ENCODE data around the gene RFX3. TPM values are rescaled to one million over a fixed set of nuclear protein-coding genes. Genes with fewer than 3 reads are reported as not detected.

The RFX3 gene
- total RNA-seq, 4 donors from 2014 or later, result 4.0 to 8.2 (median 5.6) TPM

- intact Hi-C loops (cut with DNase I; ENCODE audit: low total_unique reads), result no loop called here
- TF ChIP-seq POLR2A (IDR thresholded peaks at IDR 0.05) (no peak), CTCF (IDR thresholded peaks at IDR 0.05) (no peak)
- WGBS, 2 donors, result 93 to 94% methylated on average over 3 of the region's 3 CpGs
- no peak for DNase-seq (ENCODE audit: low spot score in 2 of 2)
- H3K4me3 ChIP-seq (ENCODE audit: low read depth, poor library complexity, severe bottlenecking), result no peak overlapping the region
Measured at GRCh38 chr9:3246241-3246640, 279.6 kb downstream of the RFX3 start.

- intact Hi-C loops (cut with DNase I; ENCODE audit: low total_unique reads), result no loop called here
- H3K4me3 ChIP-seq (ENCODE audit: low read depth, poor library complexity, severe bottlenecking), result no peak overlapping the region
- TF ChIP-seq CTCF (IDR thresholded peaks at IDR 0.05) (no peak), POLR2A (IDR thresholded peaks at IDR 0.05) (no peak)
- WGBS, 2 donors, result 89 to 93% methylated on average over 5 of the region's 5 CpGs
- DNase-seq (ENCODE audit: low spot score in 2 of 2), result no peak
Measured at GRCh38 chr9:3244963-3245653, 280.7 kb downstream of the RFX3 start.

GRCh38 chr9:3243683-3244082, 282.1 kb downstream of the RFX3 start:
- intact Hi-C loops (cut with DNase I; ENCODE audit: low total_unique reads), result no loop called here
- no peak overlapping the region for H3K4me3 ChIP-seq (ENCODE audit: low read depth, poor library complexity, severe bottlenecking)
- TF ChIP-seq CTCF (IDR thresholded peaks at IDR 0.05) (no peak), POLR2A (IDR thresholded peaks at IDR 0.05) (no peak)
- DNase-seq (ENCODE audit: low spot score in 2 of 2), result no peak
- WGBS, 2 donors, result 91 to 96% methylated on average over 4 of the region's 4 CpGs

DNA sequence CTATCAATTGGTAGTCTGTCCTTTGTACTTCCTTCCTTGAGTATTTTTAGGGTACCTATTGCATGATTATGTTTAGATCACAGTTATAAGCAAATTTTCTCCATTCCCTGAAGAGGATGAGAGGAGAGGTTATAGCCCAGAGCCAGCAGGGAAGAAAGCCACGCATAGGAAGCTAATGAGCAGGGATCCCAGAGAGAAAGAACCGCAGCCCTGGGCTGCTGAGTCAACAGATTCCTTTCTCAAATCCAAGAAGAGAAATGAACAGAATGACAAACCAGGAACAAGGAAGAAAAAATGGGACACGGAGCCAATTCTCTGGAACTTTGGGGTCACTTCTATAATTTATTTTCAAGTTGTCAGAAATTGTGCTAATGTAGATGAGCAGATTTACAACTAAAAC, 284.5 kb downstream of the RFX3 start:
- DNase-seq (ENCODE audit: low spot score in 2 of 2), result no peak
- TF ChIP-seq POLR2A (IDR thresholded peaks at IDR 0.05) (no peak), CTCF (IDR thresholded peaks at IDR 0.05) (no peak)
- WGBS, 2 donors, result 67 to 68% methylated on average over 3 of the region's 3 CpGs
- H3K4me3 ChIP-seq (ENCODE audit: low read depth, poor library complexity, severe bottlenecking), result no peak overlapping the region
- intact Hi-C loops (cut with DNase I; ENCODE audit: low total_unique reads), result no loop called here

GRCh38 chr9:3240656-3241268, 285.0 kb downstream of the RFX3 start:
- TF ChIP-seq POLR2A (IDR thresholded peaks at IDR 0.05), result no peak
- TF ChIP-seq CTCF (IDR thresholded peaks at IDR 0.05), result no peak
- peak in 1 of 2 donors; percentile 49 for DNase-seq (ENCODE audit: low spot score in 2 of 2)
- intact Hi-C loops (cut with DNase I; ENCODE audit: low total_unique reads), result no loop called here
- no peak overlapping the region for H3K4me3 ChIP-seq (ENCODE audit: low read depth, poor library complexity, severe bottlenecking)
- WGBS, 2 donors, result 50 to 52% methylated on average over 3 of the region's 3 CpGs

Measured in lower leg skin (tissue), 4 donors.